ENCODE data around the gene DRG2.

Gene DRG2

DNA sequence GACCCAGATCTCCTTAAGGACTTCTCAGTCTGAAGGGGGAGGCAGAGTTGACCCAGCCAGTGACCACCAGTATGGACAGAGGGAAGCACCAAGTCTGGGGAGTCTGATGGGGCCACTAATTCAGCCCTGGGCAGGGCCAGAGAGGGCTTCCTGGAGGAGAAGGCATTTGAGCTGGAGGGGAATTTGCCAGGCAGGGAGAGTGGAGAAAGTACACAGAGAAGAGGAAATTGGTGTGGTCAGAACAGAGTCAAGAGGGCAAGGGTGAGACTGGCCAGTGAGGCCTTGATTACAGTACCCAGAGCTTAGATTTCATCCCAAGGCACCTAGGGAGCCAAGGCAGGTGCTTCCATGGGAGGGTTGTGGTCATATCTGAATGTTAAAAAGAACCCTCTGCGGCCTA lies 57.1 kb downstream of the DRG2 start:
- FAIRE-seq: no peak

DNA sequence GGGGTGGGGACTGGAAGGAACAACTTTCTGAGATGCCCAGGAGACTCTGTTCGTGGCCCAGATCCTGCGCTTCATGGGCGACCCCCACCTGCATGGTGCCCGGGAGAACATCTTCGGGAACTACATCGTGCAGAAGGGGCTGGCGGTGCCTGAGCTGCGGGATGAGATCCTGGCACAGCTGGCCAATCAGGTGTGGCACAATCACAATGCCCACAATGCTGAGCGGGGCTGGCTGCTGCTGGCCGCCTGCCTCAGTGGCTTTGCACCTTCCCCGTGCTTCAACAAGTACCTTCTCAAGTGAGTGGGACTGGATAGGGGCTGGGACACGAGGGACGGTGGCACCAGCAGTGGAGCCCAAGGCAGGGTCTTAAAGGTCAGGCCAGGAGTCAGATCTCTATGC lies 58.1 kb downstream of the DRG2 start:
- FAIRE-seq: no peak

DNA sequence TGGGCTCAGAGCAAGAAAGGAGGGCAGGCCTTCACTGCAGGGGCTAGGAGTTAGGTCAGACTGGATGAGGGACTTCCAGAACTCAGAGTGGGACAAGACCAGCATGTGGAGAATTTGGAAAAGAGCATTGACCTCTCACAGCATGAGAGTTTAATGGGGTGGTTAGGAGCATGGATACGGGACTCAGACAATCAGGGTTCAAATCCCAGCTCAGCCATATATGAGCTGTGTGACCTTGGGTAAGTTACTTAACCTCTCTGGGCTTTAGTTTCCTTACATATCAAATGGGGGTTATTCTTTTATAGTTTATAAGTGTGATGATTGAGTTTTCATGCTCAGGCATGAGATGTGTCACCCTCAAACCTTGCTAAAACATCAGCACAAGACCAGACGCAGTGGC lies 58.5 kb downstream of the DRG2 start:
- FAIRE-seq: no peak

DNA sequence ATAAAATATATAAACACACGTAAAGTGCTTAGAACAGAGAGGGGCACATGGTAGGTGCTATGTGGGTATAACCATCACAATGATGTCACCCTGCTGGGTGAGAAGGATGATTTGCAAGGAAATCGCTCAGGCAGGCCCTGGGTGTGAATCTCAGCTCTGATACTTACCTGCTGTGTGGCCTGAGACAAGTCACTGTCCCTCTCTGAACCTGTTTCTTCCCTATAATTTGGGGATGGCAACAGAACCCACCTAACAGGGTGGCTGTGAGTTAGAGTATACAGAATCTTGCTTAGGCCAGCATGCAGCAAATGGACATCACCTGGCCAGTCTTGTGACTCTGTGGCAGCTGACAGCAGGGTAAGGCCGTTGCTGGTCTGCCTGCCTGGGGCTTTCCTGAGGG lies 59.2 kb downstream of the DRG2 start:
- no peak for FAIRE-seq

DNA sequence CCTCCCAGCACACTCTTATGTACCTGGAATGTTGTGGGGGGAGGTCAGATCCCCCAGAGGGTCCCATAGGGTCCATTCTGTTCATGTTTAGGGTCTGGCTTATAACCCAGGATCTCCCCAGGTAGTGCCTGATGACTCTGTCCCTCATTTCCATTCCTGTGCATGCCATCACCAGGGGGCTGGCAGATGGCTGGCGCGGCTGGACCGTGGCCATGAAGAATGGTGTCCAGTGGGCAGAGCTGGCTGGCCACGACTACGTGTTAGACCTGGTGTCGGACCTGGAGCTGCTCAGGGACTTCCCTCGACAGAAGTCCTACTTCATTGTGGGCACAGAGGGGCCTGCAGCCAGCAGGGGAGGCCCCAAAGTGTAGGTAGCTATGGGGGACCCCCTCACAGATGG lies 60.8 kb downstream of the DRG2 start:
- FAIRE-seq: no peak

DNA sequence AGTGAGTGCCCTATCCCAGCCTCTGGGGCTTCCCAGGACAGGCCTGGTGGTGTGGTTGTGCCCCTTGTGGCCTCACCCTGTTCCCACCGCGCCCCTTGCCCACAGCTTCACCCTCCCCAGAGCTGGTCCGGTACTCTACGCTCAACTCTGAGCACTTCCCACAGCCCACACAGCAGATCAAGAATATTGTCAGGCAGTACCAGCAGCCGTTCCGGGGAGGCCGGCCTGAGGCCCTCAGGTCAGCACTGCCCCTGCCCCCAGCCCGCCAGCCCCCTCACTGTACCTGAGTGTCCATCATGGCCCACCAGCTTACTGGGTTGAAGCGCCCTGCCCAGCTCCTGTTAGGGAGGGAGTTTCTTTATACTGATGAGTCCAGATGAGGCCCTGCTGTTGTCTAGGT lies 63.5 kb downstream of the DRG2 start:
- no peak for FAIRE-seq

DNA sequence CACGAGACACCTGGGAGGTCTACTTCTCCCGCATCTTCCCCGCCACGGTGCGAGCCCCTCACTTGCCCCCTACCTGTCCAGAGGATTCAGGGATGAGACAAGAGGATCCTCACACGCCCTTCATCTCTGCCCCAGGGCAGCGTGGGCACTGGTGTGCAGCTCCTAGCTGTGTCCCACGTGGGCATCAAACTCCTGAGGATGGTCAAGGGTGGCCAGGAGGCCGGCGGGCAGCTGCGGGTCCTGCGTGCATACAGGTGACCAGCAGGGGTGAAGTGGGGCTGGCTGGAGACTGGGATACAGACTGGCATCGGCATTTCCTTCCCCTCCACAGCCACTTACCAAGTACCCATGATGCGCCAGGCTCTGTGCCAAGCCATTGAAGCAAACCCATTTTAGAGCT lies 67.4 kb downstream of the DRG2 start:
- FAIRE-seq: no peak

DNA sequence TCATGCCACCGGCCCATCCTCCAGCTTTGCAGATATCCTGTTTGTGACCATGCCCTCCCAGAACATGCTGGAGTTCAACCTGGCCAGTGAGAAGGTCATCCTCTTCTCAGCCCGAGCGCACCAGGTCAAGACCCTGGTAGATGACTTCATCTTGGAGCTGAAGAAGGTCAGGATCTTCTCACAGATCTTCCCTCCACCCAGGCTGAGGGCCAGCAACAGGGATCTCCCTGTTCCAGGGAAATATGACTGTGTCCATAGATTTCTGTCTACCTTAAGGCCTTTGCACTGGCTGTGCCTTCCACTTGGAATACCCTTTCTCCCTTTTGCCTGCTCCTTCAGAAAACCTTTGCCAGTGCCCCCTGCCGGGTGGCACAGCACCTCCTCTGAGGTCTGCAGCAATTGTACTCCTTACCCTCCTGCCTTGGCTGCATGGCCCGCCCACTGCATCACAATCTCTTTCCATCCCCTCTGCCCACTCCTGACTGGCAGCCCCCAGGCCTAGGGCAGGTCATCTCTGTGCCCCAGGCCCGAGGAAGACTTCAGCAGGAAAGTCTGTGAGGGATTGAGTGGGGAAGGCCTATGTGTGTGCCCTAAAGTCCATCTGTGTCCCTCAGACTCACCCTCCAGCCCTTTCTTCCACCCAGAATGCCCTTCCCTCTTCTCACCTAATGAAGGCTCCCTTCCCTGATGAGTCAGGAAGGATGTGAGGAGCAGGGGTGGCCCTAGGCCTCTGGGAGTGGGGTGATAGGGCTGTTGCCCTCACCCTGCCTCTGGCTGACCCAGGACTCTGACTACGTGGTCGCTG lies 68.6 kb downstream of the DRG2 start:
- no peak for FAIRE-seq

DNA sequence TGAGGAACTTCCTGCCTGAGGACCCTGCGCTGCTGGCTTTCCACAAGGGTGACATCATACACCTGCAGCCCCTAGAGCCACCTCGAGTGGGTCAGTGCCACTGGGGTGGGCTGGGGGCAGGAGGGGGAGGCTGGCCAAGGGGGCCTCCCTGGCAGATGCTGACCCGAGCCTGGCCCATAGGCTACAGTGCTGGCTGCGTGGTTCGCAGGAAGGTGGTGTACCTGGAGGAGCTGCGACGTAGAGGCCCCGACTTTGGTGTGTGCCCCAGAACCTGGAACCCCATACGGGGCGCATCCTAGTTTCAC lies 69.2 kb downstream of the DRG2 start:
- no peak for FAIRE-seq
